ENCODE results near the gene CSNK1D. TPM values are rescaled to one million over a fixed set of nuclear protein-coding genes. Genes with fewer than 3 reads are reported as not detected.

CSNK1D gene
- total and polyA plus RNA-seq, 10 of the 15 experiments (the other 5 are each of a cell fraction or from before 2014, with no cell fraction given): 5.7 to 105 (median 58.1) TPM

GRCh38 chr17:82278786-82279391, 5.4 kb upstream of the CSNK1D start:
- FAIRE-seq (no peak), DNase-seq (ENCODE audit: low read depth, low spot score) (no peak), ATAC-seq (no peak)
- 57% methylated on average over 16 of the region's 16 CpGs for WGBS (ENCODE audit: insufficient coverage, insufficient replicate concordance, low lambda C conversion rate, missing lambda C conversion rate)
- in situ Hi-C loops (cut with MboI) (no loop called here), intact Hi-C loops (cut with micrococcal nuclease; ENCODE audit: unreplicated experiment) (no loop called here)
- no peak overlapping the region for H3K27ac ChIP-seq (ENCODE audit: control insufficient read depth, insufficient read depth)
- H4K20me1 ChIP-seq (ENCODE audit: control insufficient read depth, insufficient read depth): no peaks in the 10 kb centered on the region
- ChIA-PET POLR2A (no interaction called here), CTCF (interaction anchor here (0.6 to 1.0 kb wide), 2 partner anchors 8 to 138 kb away, joined by 3 to 4 read pairs; no protein-coding TSS in a partner anchor), RAD21 (ENCODE audit: unreplicated experiment) (interaction anchor here (1.0 kb wide), 1 partner anchor 37 kb away, joined by 3 read pairs; no protein-coding TSS in a partner anchor), SMC1A (ENCODE audit: uncharacterized antibody, unreplicated experiment) (no interaction called here)
- H3K9me3 ChIP-seq (replicated peaks; ENCODE audit: control insufficient read depth, insufficient read depth, low read length): no peaks in the 10 kb centered on the region
- H3K79me2 ChIP-seq (ENCODE audit: control insufficient read depth, insufficient read depth, low read length): no peaks in the 10 kb centered on the region
- no peak overlapping the region for H3K9ac ChIP-seq (ENCODE audit: control insufficient read depth, insufficient read depth, low read length)
- H3K4me1 ChIP-seq (ENCODE audit: control insufficient read depth, insufficient read depth, low read length): no peaks in the 10 kb centered on the region; the same call in 1 of the 2 replicates
- no peaks in the 10 kb centered on the region for H3K36me3 ChIP-seq (ENCODE audit: control insufficient read depth in 2 of 2, insufficient read depth in 2 of 2, low read length in 1 of 2)
- no peak overlapping the region for H3K4me3 ChIP-seq
- H3K4me2 ChIP-seq (ENCODE audit: control insufficient read depth, insufficient read depth): no peak overlapping the region
- no peak overlapping the region for H2AFZ ChIP-seq (ENCODE audit: control insufficient read depth, low read depth, low read length)
- BruUV-seq (replicated peaks): no TSS peak
- H3K27me3 ChIP-seq (replicated peaks in 1 of 2; ENCODE audit: control insufficient read depth in 2 of 2, insufficient read depth in 2 of 2, low read length in 1 of 2): no peaks in the 10 kb centered on the region
- TF ChIP-seq BMI1 (IDR thresholded peaks at IDR 0.05; ENCODE audit: borderline replicate concordance) (no peak), IRF5 (IDR thresholded peaks at IDR 0.05; ENCODE audit: borderline replicate concordance) (no peak), ZNF592 (IDR thresholded peaks at IDR 0.05) (no peak), PRDM15 (CRISPR knock-in tag; IDR thresholded peaks at IDR 0.05) (no peak), ZBED1 (IDR thresholded peaks at IDR 0.05; ENCODE audit: borderline replicate concordance) (no peak), FOS (IDR thresholded peaks at IDR 0.05; ENCODE audit: borderline replicate concordance, extremely low read depth, insufficient read length) (no peak), SIX5 (IDR thresholded peaks at IDR 0.05; ENCODE audit: low read depth, low read length, severe bottlenecking) (no peak), YBX1 (IDR thresholded peaks at IDR 0.05) (no peak), ZBTB40 (IDR thresholded peaks at IDR 0.05; ENCODE audit: borderline replicate concordance) (no peak), CHD1 (IDR thresholded peaks at IDR 0.05; ENCODE audit: low read depth, low read length) (no peak)

Measured in GM12878 (cell line).